ENCODE measurements around the gene HOXB2. TPM values are rescaled to one million over a fixed set of nuclear protein-coding genes. Genes with fewer than 3 reads are reported as not detected.
A peak's percentile ranks its signal among the peaks of the same experiment; 100 is the strongest.

Gene HOXB2
- total and polyA plus RNA-seq, 9 of the 15 experiments (the other 6 are each of a cell fraction or from before 2014, with no cell fraction given): 2.1 to 97.7 (median 21.2) TPM

DNA sequence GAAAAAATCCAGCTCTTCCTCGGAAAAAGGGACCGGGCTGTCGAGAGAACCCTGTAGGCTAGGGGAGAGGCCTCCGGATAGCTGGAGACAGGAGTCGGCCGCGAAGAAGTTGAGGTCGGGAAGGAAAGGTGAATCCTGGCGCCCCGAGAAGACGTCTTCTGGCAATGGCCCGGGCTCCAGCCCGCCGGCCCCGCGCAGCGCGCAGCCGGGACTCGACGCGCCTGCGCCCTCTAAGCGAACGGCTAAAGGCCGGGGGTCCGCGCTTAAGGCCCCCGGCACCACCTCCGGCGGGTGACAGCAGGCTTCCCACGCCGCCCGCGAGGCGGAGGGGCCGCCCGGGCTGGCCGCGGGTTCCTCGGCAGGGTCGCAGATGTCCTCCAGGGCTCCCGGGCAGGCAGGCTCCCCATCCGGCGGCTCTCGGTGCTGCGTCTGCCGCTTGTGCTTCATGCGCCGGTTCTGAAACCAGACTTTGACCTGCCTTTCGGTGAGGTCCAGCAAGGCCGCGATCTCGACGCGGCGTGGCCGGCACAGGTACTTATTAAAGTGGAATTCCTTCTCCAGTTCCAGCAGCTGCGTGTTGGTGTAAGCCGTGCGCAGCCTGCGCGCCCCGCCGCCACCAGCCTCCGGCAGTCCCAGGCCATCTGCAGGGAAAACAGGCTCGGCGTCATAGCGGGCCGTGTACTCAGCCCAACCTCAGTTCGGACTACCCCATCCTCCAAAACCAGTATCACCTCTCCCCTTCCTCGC, 1.6 kb downstream of the HOXB2 start (continued):
- TF ChIP-seq CREB1 (IDR thresholded peaks at IDR 0.05) (no peak), CREB1 (CRISPR knock-in tag; IDR thresholded peaks at IDR 0.05) (0 out of 2 replicates have a peak, but pooled peaks have one; percentile 28), ZBTB1 (CRISPR knock-in tag; IDR thresholded peaks at IDR 0.05; ENCODE audit: borderline replicate concordance, low read depth) (peak; percentile 56; the same call in 1 of the 2 replicates), ZZZ3 (IDR thresholded peaks at IDR 0.05) (no peak), XRCC4 (IDR thresholded peaks at IDR 0.05; ENCODE audit: extremely low read depth, insufficient read depth, insufficient read length) (no peak), MEIS2 (IDR thresholded peaks at IDR 0.05; ENCODE audit: partially characterized antibody) (no peak), MEF2A (IDR thresholded peaks at IDR 0.05; ENCODE audit: control insufficient read depth, low read depth, low read length) (no peak), ZC3H11A (IDR thresholded peaks at IDR 0.05; ENCODE audit: low read depth, low read length) (no peak), TBP (optimal IDR thresholded peaks at IDR 0.05; ENCODE audit: low read depth, low read length) (peak; percentile 60), ADNP (tag; IDR thresholded peaks at IDR 0.05) (no peak), POLR2AphosphoS5 (IDR thresholded peaks at IDR 0.05; ENCODE audit: control insufficient read depth, insufficient read depth, low read depth, low read length) (peak; percentile 42; the same call in 1 of the 2 replicates), NR1H2 (CRISPR knock-in tag; IDR thresholded peaks at IDR 0.05) (no peak), DMBX1 (CRISPR knock-in tag; IDR thresholded peaks at IDR 0.05; ENCODE audit: borderline replicate concordance) (0 out of 2 replicates have a peak, but pooled peaks have one; percentile 16), POU5F1 (IDR thresholded peaks at IDR 0.05; ENCODE audit: borderline replicate concordance, low read depth, low read length, partially characterized antibody) (no peak), SMAD4 (CRISPR knock-in tag; conservative IDR thresholded peaks at IDR 0.05) (no peak), MAZ (CRISPR knock-in tag; conservative IDR thresholded peaks at IDR 0.05 in 1 of 2, IDR thresholded peaks at IDR 0.05 in 1 of 2) (peak in 1 of 2 experiments; percentile 24; a peak in 1 of 4 replicates), PHB2 (IDR thresholded peaks at IDR 0.05; ENCODE audit: low read depth) (no peak), KDM5B (IDR thresholded peaks at IDR 0.05; ENCODE audit: insufficient replicate concordance, low read depth, low read length) (peak; percentile 37), CCNT2 (IDR thresholded peaks at IDR 0.05; ENCODE audit: borderline replicate concordance, extremely low read depth, insufficient read length, low read depth, low read length) (peak; percentile 73)
- TF ChIP-seq, protein P1, sequence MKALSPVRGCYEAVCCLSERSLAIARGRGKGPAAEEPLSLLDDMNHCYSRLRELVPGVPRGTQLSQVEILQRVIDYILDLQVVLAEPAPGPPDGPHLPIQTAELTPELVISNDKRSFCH (CRISPR knock-in tag; IDR thresholded peaks at IDR 0.05): no peak
- TF ChIP-seq, protein P1 (tag; IDR thresholded peaks at IDR 0.05): no peak
- TF ChIP-seq, protein P2, sequence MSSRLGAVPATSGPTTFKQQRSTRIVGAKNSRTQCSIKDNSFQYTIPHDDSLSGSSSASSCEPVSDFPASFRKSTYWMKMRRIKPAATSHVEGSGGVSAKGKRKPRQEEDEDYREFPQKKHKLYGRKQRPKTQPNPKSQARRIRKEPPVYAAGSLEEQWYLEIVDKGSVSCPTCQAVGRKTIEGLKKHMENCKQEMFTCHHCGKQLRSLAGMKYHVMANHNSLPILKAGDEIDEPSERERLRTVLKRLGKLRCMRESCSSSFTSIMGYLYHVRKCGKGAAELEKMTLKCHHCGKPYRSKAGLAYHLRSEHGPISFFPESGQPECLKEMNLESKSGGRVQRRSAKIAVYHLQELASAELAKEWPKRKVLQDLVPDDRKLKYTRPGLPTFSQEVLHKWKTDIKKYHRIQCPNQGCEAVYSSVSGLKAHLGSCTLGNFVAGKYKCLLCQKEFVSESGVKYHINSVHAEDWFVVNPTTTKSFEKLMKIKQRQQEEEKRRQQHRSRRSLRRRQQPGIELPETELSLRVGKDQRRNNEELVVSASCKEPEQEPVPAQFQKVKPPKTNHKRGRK (tag; IDR thresholded peaks at IDR 0.05): 0 out of 2 replicates have a peak, but pooled peaks have one; percentile 13
